SK-N-MC (cell line): Measurements from ENCODE around the gene ANO6.

Experiments used
- DNase-seq: peaks from one replicate; pipeline ENCODE4 v3.0.0-alpha.2; 2011; ENCODE audit warnings: low read depth, low spot score
- H3K27ac ChIP-seq: fragments of 200-600 bp; sonication (generic); 2 replicates; pipeline ENCODE4 v1.5.1; 2016; ENCODE audit warnings: mixed run types
- H3K36me3 ChIP-seq: fragments of 200-600 bp; sonication (generic); 2 replicates; pipeline ENCODE4 v1.6.1; 2017; ENCODE audit warnings: antibody characterized with exemption, low read length, mixed read lengths; ENCODE audit not compliant: insufficient read depth
- H3K4me3 ChIP-seq: fragments of 200-600 bp; sonication (generic); 2 replicates; pipeline ENCODE4 v1.5.1; 2016
- H3K9ac ChIP-seq: fragments of 200-600 bp; sonication (generic); 2 replicates; pipeline ENCODE4 v1.8.0; 2017; ENCODE audit warnings: mixed run types, mixed read lengths; ENCODE audit not compliant: insufficient read length
- H3K9me3 ChIP-seq: fragments of 200-600 bp; sonication (generic); 2 replicates; pipeline ENCODE4 v1.6.1; 2017; ENCODE audit warnings: low read depth, mild to moderate bottlenecking, antibody characterized with exemption, low read length, moderate library complexity, mixed read lengths
- EZH2 ChIP-seq: fragments of 200-600 bp; sonication (generic); IDR thresholded peaks from one replicate; pipeline ENCODE4 v1.6.1; 2017; ENCODE audit warnings: antibody characterized with exemption
- FOXP2 ChIP-seq: optimal IDR thresholded peaks from 2 replicates; pipeline ENCODE3; 2011; ENCODE audit warnings: mild to moderate bottlenecking, moderate library complexity; ENCODE audit not compliant: insufficient read depth; ENCODE audit errors: extremely low read length, control extremely low read depth
- POLR2AphosphoS5 ChIP-seq: IDR thresholded peaks from 2 replicates; pipeline ENCODE4 v1.6.1; 2012; ENCODE audit warnings: mild to moderate bottlenecking, low read depth, low read length, borderline replicate concordance

The ANO6 gene

DNA sequence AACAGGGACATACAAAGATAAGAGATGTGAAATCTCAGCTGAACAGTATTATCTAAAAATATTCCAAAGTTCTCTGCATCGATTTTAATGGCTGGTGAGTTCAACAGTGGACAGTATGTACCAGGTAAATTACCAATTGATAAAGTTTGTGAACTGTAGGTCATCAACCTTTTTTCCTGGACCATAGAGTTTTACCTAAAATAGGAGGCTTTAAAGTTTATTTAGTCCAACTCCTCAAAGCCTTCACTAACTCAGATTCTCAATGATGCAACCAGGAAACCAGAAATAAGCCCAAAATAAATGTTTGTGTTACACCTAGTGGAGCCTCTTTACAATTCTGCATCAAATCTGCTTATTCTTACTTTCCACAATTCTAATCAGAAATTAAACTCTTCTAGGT, 205.8 kb downstream of the ANO6 start:
- Histone ChIP-seq H3K36me3 (peaks cover 51% of the 10 kb centered on the region), H3K9ac (no peak overlapping the region)
- TF ChIP-seq EZH2 = no peak
- no peak for TF ChIP-seq POLR2AphosphoS5
- no peak for TF ChIP-seq FOXP2

DNA sequence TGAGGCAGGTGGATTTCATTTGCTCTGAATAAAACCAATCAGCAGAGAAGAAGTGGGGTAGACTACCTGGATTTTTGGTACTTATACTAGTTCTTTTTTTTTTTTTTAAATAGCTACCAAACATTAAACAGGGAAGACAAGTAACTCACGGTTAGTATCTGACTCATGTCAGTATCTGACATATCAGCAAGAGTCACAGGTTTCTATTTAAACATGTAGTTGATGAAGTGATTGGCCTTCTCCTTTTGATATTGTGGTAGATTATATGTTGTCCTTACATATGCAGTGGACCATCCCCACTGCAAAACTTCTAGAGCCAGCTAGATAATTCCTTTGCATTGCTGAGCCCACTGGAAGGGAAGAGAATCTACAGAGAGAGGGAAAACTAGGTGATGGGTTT, 208.0 kb downstream of the ANO6 start:
- DNase-seq = no peak
- Histone ChIP-seq H3K4me3 (no peak overlapping the region), H3K9ac (no peak overlapping the region), H3K27ac (no peak overlapping the region), H3K36me3 (peaks cover 41% of the 10 kb centered on the region), H3K9me3 (no peaks in the 10 kb centered on the region)
- no peak for TF ChIP-seq POLR2AphosphoS5
- TF ChIP-seq EZH2 = no peak
- TF ChIP-seq FOXP2 = no peak

More for the DNA sequence above, 205.8 kb downstream of the ANO6 start:
- Histone ChIP-seq H3K9me3 (no peaks in the 10 kb centered on the region), H3K27ac (no peak overlapping the region), H3K4me3 (no peak overlapping the region)
- no peak for DNase-seq

DNA sequence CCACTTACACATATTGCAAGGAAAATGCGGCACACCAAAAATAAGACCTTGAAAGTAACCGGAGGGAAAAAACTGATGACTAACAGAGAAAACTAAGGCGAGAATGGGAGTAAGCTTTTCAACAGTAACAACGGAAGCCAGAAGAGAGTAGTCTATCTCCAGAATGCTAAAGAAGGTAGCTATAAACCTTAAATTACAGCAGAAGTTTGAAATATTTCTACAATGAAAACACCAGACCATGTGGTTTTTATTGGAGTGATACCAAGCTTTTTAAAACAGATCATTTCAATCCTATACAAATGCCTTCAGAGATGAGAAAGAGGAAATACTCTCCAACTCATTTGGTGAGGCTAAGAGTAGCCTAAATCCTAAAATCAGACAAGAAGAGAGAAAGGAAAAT, 209.5 kb downstream of the ANO6 start:
- no peaks in the 10 kb centered on the region for H3K9me3 ChIP-seq
- no peak for DNase-seq
- H3K9ac ChIP-seq = no peak overlapping the region
- no peak overlapping the region for H3K27ac ChIP-seq
- H3K36me3 ChIP-seq = peaks cover 44% of the 10 kb centered on the region
- no peak overlapping the region for H3K4me3 ChIP-seq
- TF ChIP-seq EZH2 (no peak), POLR2AphosphoS5 (no peak), FOXP2 (no peak)

DNA sequence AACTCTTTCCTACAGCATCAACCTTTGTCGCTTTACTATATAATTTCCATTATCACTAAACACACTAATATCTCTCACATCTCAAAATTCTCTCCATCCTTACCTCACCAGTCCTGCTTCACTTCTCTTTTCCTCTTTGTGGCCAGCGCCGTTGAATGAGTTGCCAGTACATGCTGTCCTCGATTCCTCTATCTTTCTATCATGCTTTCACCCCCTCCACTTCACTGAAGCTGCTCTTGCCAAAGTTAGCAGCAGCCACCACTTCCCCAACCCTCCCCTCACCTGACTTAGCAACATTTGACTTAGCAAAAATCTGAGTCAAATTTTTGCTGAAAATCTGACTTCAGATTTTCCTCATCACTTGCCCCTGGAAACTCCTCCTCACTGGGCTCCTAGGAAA, 210.4 kb downstream of the ANO6 start:
- Histone ChIP-seq H3K9me3 (no peaks in the 10 kb centered on the region), H3K9ac (no peak overlapping the region), H3K4me3 (no peak overlapping the region), H3K36me3 (peaks cover 52% of the 10 kb centered on the region), H3K27ac (no peak overlapping the region)
- DNase-seq = no peak
- TF ChIP-seq POLR2AphosphoS5 (no peak), FOXP2 (no peak), EZH2 (no peak)

DNA sequence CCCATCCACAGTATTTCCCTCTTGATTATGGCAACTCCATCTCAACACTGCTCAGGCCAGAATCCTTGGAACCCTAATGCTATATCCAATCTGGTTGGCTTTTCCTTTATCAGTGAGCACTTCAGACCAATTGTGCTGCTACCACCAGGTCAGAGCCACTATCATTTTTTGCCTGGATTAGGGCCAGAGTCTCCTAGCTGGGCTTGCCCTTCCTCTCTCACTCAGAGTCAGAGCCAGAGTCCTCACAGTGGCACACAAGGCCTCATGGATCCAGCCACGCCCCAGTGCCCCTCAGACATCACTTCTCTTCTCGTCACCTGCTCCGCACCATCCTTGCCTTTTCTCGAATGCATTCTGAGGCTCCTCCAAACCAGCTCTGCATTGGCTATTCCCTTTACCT, 211.1 kb downstream of the ANO6 start:
- no peak overlapping the region for H3K9ac ChIP-seq
- TF ChIP-seq FOXP2 (no peak), EZH2 (no peak), POLR2AphosphoS5 (no peak)
- H3K9me3 ChIP-seq = no peaks in the 10 kb centered on the region
- H3K27ac ChIP-seq = no peak overlapping the region
- peaks cover 56% of the 10 kb centered on the region for H3K36me3 ChIP-seq
- no peak overlapping the region for H3K4me3 ChIP-seq
- no peak for DNase-seq

DNA sequence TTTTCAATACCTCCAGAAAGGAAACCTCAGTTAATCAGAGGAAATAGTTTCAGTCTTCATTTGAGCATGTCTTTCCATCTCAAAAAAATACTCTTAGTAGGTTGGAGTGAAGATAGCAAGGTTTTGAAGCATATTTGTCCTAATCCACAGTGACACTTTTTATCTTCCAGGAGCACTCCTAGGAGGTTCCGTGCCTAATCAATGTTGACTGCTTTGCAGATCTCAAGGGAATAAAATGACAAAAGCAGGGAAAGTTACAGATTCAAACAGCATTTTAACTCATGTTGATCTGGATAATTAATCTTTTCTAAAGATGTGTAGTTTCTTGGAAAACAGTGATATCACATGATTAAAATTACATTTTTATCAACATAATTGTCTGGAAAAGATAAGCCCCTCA, 213.9 kb downstream of the ANO6 start:
- no peak for DNase-seq
- no peaks in the 10 kb centered on the region for H3K9me3 ChIP-seq
- peaks cover 39% of the 10 kb centered on the region for H3K36me3 ChIP-seq
- H3K4me3 ChIP-seq = no peak overlapping the region
- TF ChIP-seq POLR2AphosphoS5 (no peak), EZH2 (no peak), FOXP2 (no peak)
- no peak overlapping the region for H3K9ac ChIP-seq
- no peak overlapping the region for H3K27ac ChIP-seq

DNA sequence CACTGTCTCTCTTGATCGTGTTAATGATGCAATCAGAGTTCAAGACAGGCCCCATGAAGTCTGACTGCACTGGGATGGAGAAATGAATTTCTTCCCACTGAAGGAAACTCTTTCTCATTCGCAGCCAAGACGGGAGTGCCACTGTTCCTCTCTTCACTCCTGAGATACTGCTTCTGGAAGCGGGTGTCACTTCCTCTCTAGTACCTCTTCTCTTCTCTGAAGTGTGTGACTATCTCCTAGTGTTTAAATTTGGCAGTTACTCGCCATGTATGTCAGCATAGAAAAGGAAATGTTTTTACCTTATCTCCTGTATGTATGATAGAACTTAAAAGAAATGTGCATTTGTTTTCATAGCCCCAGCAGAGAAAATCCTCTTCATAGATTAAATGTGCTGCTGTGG, 215.2 kb downstream of the ANO6 start:
- H3K27ac ChIP-seq = no peak overlapping the region
- no peaks in the 10 kb centered on the region for H3K9me3 ChIP-seq
- H3K36me3 ChIP-seq = peaks cover 35% of the 10 kb centered on the region
- no peak for DNase-seq
- H3K4me3 ChIP-seq = no peak overlapping the region
- no peak for TF ChIP-seq EZH2
- TF ChIP-seq POLR2AphosphoS5 = no peak
- no peak for TF ChIP-seq FOXP2
- no peak overlapping the region for H3K9ac ChIP-seq

DNA sequence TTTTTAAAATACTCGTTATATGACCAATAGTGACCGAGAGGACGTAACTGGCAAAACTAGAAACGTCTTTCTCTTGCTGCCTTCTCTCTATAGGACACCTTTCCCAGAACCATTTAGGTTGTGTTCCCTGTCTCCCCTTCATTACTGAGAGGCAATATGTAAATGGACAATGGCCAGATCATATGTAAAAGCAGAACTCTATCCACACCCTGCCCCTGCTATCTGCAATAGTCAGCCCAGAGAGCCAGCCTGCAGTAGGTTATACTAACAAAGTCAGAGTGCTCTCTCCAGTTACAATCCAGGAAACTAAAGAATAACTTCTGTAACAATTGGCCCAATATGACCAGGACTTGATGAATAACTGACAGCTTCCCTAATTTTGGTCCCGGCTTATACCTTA, 216.8 kb downstream of the ANO6 start:
- Histone ChIP-seq H3K4me3 (no peak overlapping the region), H3K27ac (no peak overlapping the region)
- DNase-seq = no peak

DNA sequence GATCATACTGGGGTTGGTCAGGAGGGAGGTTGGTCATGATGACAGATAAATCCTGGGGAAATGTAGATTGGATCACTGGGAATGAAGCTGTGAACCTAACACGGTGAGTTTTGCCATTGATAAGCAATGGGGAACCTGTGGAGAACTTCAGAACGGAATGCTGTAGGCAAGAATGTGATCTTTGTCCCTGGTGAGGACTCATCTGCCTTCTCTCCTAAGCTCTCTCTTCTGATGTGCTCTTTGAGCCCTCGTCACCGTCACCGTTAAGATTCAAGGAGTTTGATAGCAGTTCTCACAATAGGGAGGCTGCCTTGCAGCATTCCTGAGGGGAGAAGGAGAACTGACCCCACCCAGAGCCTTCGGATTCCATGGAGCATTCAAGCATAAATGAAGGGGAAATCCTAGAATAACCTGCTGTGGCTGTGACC, 217.6 kb downstream of the ANO6 start:
- no peak for DNase-seq
- no peak for TF ChIP-seq POLR2AphosphoS5
- TF ChIP-seq EZH2 = no peak
- no peak for TF ChIP-seq FOXP2
- Histone ChIP-seq H3K4me3 (no peak overlapping the region), H3K36me3 (peaks cover 28% of the 10 kb centered on the region), H3K27ac (no peak overlapping the region), H3K9me3 (no peaks in the 10 kb centered on the region), H3K9ac (no peak overlapping the region)

More for the DNA sequence above, 216.8 kb downstream of the ANO6 start:
- Histone ChIP-seq H3K36me3 (peaks cover 34% of the 10 kb centered on the region), H3K9me3 (no peaks in the 10 kb centered on the region), H3K9ac (no peak overlapping the region)
- TF ChIP-seq FOXP2 = no peak
- no peak for TF ChIP-seq POLR2AphosphoS5
- TF ChIP-seq EZH2 = no peak
